BJ (cell line): ENCODE results near the gene MTOR. TPM values are rescaled to one million over a fixed set of nuclear protein-coding genes. Genes with fewer than 3 reads are reported as not detected.

ENCODE experiments used
- CTCF ChIA-PET: fragments of 350-600 bp; formaldehyde crosslinking; extraction: SDS; loops from one replicate; lab custom pipeline; 2021; ENCODE audit warnings: antibody characterized with exemption, inconsistent platforms; lab: Yijun Ruan, JAX
- POLR2A ChIA-PET: fragments of 300-600 bp; sonication (Branson Sonifier 250); formaldehyde crosslinking; extraction: SDS; loops from one replicate; lab custom pipeline; 2021; ENCODE audit warnings: antibody characterized with exemption; lab: Charles Lee
- DNase-seq: peaks from one replicate; pipeline ENCODE4 v3.0.0-alpha.2; 2011; ENCODE audit warnings: low read depth
- H3K27me3 ChIP-seq: 2 replicates; pipeline ENCODE4 v1.6.0; 2011; ENCODE audit warnings: low read length; ENCODE audit not compliant: control insufficient read depth, insufficient read depth
- H3K36me3 ChIP-seq: 2 replicates; pipeline ENCODE4 v1.5.1; 2011; ENCODE audit warnings: low read length; ENCODE audit not compliant: control insufficient read depth, insufficient read depth
- H3K4me3 ChIP-seq: 2 replicates; pipeline ENCODE4 v1.5.1; 2011; ENCODE audit warnings: low read depth, mild to moderate bottlenecking, control low read depth, low read length
- CTCF ChIP-seq: IDR thresholded peaks from 2 replicates; pipeline ENCODE4 v1.5.1; 2011; ENCODE audit warnings: low read depth, mild to moderate bottlenecking, control low read depth, inconsistent platforms, low read length, moderate library complexity; ENCODE audit not compliant: insufficient read depth
- polyA plus RNA-seq: library from polyadenylated mRNA; depleted of rRNA; stranded (reverse); fragments of >200 nt; gene quantifications from 2 replicates; pipeline ENCODE4 v1.2.3, GENCODE V29; 2011

Gene MTOR
- polyA plus RNA-seq, 1 experiment, result 31.6 TPM

- ChIA-PET POLR2A (no interaction called here), CTCF (no interaction called here)
Observed at GRCh38 chr1:11138029-11138428, 124.3 kb downstream of the MTOR start.

GRCh38 chr1:11134898-11135266, 127.5 kb downstream of the MTOR start:
- H3K27me3 ChIP-seq, result no peaks in the 10 kb centered on the region
- ChIA-PET CTCF (interaction anchor here (0.6 kb wide), 1 partner anchor 21 kb away, joined by 4 read pairs; no protein-coding TSS in a partner anchor), POLR2A (no interaction called here)
- TF ChIP-seq CTCF, result no peak
- no peak overlapping the region for H3K4me3 ChIP-seq
- peaks cover 16% of the 10 kb centered on the region for H3K36me3 ChIP-seq
- DNase-seq, result no peak

More at GRCh38 chr1:11138029-11138428, 124.3 kb downstream of the MTOR start:
- DNase-seq, result no peak
- no peaks in the 10 kb centered on the region for H3K27me3 ChIP-seq
- no peak overlapping the region for H3K4me3 ChIP-seq
- peaks cover 3% of the 10 kb centered on the region for H3K36me3 ChIP-seq
- no peak for TF ChIP-seq CTCF

GRCh38 chr1:11134251-11134897, 128.0 kb downstream of the MTOR start:
- H3K36me3 ChIP-seq, result peaks cover 19% of the 10 kb centered on the region
- TF ChIP-seq CTCF, result no peak
- no peak overlapping the region for H3K4me3 ChIP-seq
- CTCF ChIA-PET, result no interaction called here
- POLR2A ChIA-PET, result no interaction called here
- DNase-seq, result peak; percentile 65
- H3K27me3 ChIP-seq, result no peaks in the 10 kb centered on the region

GRCh38 chr1:11132563-11133293, 129.6 kb downstream of the MTOR start:
- Histone ChIP-seq H3K36me3 (peaks cover 28% of the 10 kb centered on the region), H3K27me3 (no peaks in the 10 kb centered on the region), H3K4me3 (no peak overlapping the region)
- DNase-seq, result no peak
- ChIA-PET POLR2A (interaction anchor here (0.6 kb wide), 1 partner anchor 77 kb away, joined by 7 read pairs; no protein-coding TSS in a partner anchor), CTCF (interaction anchor here (0.5 kb wide), 1 partner anchor 88 kb away, joined by 3 read pairs; no protein-coding TSS in a partner anchor)
- no peak for TF ChIP-seq CTCF

- Histone ChIP-seq H3K4me3 (no peak overlapping the region), H3K36me3 (peaks cover 32% of the 10 kb centered on the region), H3K27me3 (no peaks in the 10 kb centered on the region)
- ChIA-PET CTCF (no interaction called here), POLR2A (no interaction called here)
- no peak for TF ChIP-seq CTCF
- DNase-seq, result no peak
Observed at GRCh38 chr1:11131816-11132215, 130.5 kb downstream of the MTOR start.
